HCT116 (cell line): ENCODE measurements around the gene PROCA1.

Source experiments
- EZH2 ChIP-seq: fragments of 200-600 bp; sonication (generic); IDR thresholded peaks from 2 replicates; pipeline ENCODE4 v1.6.1; 2017; ENCODE audit warnings: antibody characterized with exemption, mixed run types
- EZH2phosphoT487 ChIP-seq: fragments of 200-600 bp; IDR thresholded peaks from 2 replicates; pipeline ENCODE4 v1.6.1; 2018; ENCODE audit warnings: antibody characterized with exemption, borderline replicate concordance
- POLR2A ChIP-seq: IDR thresholded peaks from 2 replicates; pipeline ENCODE4 v1.7.0; 2011; ENCODE audit warnings: borderline replicate concordance; ENCODE audit not compliant: insufficient read depth, insufficient read length; ENCODE audit errors: extremely low read depth
- POLR2AphosphoS5 ChIP-seq: IDR thresholded peaks from 2 replicates; pipeline ENCODE4 v1.6.1; 2011; ENCODE audit warnings: mild to moderate bottlenecking, low read depth, low read length, moderate library complexity
- RAD21 ChIP-seq: IDR thresholded peaks from 2 replicates; pipeline ENCODE4 v1.6.1; 2012; ENCODE audit warnings: low read depth, mild to moderate bottlenecking
- SIN3A ChIP-seq: IDR thresholded peaks from 2 replicates; pipeline ENCODE4 v1.6.1; 2012; ENCODE audit warnings: low read depth
- SP1 ChIP-seq: IDR thresholded peaks from 2 replicates; pipeline ENCODE4 v1.6.1; 2012; ENCODE audit warnings: low read depth
- ZNF274 ChIP-seq: fragments of 200-500 bp; sonication (Bioruptor generic); IDR thresholded peaks from 2 replicates; pipeline ENCODE4 v1.6.1; 2014; ENCODE audit warnings: mild to moderate bottlenecking, low read depth, low read length, inconsistent platforms
- TF ChIP-seq, protein P1 (sequence below), 3 experiments: fragments of 200-600 bp in 1 of 3; sonication (generic) in 1 of 3; IDR thresholded peaks in 2 of 3; conservative IDR thresholded peaks in 1 of 3; 2 replicates each; pipeline ENCODE4 v1.5.1; 2012 to 2017; ENCODE audit warnings: low read depth in 2 of 3, low read length in 2 of 3, antibody characterized with exemption in 1 of 3, borderline replicate concordance in 1 of 3, control low read depth in 1 of 3, mild to moderate bottlenecking in 1 of 3, mixed read lengths in 1 of 3, mixed run types in 1 of 3, moderate library complexity in 1 of 3; ENCODE audit not compliant: insufficient read depth in 1 of 3
- TF ChIP-seq, protein P2 (sequence below): IDR thresholded peaks from 2 replicates; pipeline ENCODE4 v1.6.1; 2012
- TF ChIP-seq, protein P3 (sequence below): IDR thresholded peaks from 2 replicates; pipeline ENCODE4 v1.6.1; 2011; ENCODE audit warnings: mild to moderate bottlenecking, low read length, moderate library complexity; ENCODE audit not compliant: insufficient replicate concordance; ENCODE audit errors: extremely low read depth

DNA sequence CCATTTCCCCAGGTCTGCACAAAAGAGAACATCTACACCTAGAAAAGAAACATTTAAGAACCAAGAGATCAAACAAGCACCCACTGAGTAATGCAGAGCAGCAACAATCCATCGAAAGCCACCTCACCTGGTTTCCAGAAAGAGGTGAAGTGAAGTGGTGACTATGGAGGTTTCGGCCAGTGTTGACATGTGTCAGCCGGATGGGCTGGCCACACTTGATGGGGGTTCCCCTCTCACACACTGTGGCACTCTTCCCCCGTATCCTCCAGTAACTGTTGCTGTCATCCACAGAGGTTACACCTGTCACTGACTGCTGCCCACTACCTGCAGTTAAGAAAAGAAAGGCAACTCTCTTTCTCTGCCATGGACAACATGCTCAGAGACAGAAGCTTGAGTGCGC is 56.5 kb downstream of the PROCA1 start:
- TF ChIP-seq, protein P1, sequence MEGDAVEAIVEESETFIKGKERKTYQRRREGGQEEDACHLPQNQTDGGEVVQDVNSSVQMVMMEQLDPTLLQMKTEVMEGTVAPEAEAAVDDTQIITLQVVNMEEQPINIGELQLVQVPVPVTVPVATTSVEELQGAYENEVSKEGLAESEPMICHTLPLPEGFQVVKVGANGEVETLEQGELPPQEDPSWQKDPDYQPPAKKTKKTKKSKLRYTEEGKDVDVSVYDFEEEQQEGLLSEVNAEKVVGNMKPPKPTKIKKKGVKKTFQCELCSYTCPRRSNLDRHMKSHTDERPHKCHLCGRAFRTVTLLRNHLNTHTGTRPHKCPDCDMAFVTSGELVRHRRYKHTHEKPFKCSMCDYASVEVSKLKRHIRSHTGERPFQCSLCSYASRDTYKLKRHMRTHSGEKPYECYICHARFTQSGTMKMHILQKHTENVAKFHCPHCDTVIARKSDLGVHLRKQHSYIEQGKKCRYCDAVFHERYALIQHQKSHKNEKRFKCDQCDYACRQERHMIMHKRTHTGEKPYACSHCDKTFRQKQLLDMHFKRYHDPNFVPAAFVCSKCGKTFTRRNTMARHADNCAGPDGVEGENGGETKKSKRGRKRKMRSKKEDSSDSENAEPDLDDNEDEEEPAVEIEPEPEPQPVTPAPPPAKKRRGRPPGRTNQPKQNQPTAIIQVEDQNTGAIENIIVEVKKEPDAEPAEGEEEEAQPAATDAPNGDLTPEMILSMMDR (IDR thresholded peaks at IDR 0.05 in 2 of 3, conservative IDR thresholded peaks at IDR 0.05 in 1 of 3; ENCODE audit: borderline replicate concordance in 1 of 3, insufficient read depth in 1 of 3, low read depth in 2 of 3, low read length in 2 of 3) = no peak
- no peak for TF ChIP-seq EZH2
- TF ChIP-seq EZH2phosphoT487 = no peak
- TF ChIP-seq POLR2A = no peak
- TF ChIP-seq POLR2AphosphoS5 = no peak
- no peak for TF ChIP-seq ZNF274
- TF ChIP-seq, protein P2, sequence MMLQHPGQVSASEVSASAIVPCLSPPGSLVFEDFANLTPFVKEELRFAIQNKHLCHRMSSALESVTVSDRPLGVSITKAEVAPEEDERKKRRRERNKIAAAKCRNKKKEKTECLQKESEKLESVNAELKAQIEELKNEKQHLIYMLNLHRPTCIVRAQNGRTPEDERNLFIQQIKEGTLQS = no peak
- no peak for TF ChIP-seq SP1
- TF ChIP-seq, protein P3, sequence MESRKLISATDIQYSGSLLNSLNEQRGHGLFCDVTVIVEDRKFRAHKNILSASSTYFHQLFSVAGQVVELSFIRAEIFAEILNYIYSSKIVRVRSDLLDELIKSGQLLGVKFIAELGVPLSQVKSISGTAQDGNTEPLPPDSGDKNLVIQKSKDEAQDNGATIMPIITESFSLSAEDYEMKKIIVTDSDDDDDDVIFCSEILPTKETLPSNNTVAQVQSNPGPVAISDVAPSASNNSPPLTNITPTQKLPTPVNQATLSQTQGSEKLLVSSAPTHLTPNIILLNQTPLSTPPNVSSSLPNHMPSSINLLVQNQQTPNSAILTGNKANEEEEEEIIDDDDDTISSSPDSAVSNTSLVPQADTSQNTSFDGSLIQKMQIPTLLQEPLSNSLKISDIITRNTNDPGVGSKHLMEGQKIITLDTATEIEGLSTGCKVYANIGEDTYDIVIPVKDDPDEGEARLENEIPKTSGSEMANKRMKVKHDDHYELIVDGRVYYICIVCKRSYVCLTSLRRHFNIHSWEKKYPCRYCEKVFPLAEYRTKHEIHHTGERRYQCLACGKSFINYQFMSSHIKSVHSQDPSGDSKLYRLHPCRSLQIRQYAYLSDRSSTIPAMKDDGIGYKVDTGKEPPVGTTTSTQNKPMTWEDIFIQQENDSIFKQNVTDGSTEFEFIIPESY = no peak
- TF ChIP-seq SIN3A = no peak
- TF ChIP-seq RAD21 = no peak
